Liver (tissue), 3 donors: ENCODE measurements around the gene CROT.

Source experiments
- GABPA ChIP-seq, 2 donors: IDR thresholded peaks in 1 of 2; conservative IDR thresholded peaks in 1 of 2; 2 replicates each; pipeline ENCODE4 v1.6.1; 2016; ENCODE audit warnings: antibody characterized with exemption in 2 of 2, mild to moderate bottlenecking in 1 of 2, moderate library complexity in 1 of 2
- HNF4A ChIP-seq, 2 donors: conservative IDR thresholded peaks; 2 replicates each; pipeline ENCODE4 v1.6.1; 2016; ENCODE audit warnings: antibody characterized with exemption in 2 of 2, mild to moderate bottlenecking in 2 of 2
- HNF4G ChIP-seq: IDR thresholded peaks from 2 replicates; pipeline ENCODE4 v1.6.1; 2016; ENCODE audit warnings: antibody characterized with exemption
- JUND ChIP-seq, 2 donors: IDR thresholded peaks; 2 replicates each; pipeline ENCODE4 v1.6.1; 2016; ENCODE audit warnings: antibody characterized with exemption in 2 of 2
- MAX ChIP-seq: IDR thresholded peaks from 2 replicates; pipeline ENCODE4 v1.6.1; 2016; ENCODE audit warnings: antibody characterized with exemption
- NR2F2 ChIP-seq: IDR thresholded peaks from 2 replicates; pipeline ENCODE4 v1.6.1; 2016; ENCODE audit warnings: antibody characterized with exemption
- RAD21 ChIP-seq, 2 donors: IDR thresholded peaks; 2 replicates each; pipeline ENCODE4 v1.6.1; 2016; ENCODE audit warnings: antibody characterized with exemption in 2 of 2, mild to moderate bottlenecking in 2 of 2
- REST ChIP-seq: IDR thresholded peaks from 2 replicates; pipeline ENCODE4 v1.6.1; 2016; ENCODE audit warnings: antibody characterized with exemption, mild to moderate bottlenecking
- SP1 ChIP-seq: IDR thresholded peaks from 2 replicates; pipeline ENCODE4 v1.6.1; 2018; ENCODE audit warnings: antibody characterized with exemption, mild to moderate bottlenecking
- TAF1 ChIP-seq: conservative IDR thresholded peaks from 2 replicates; pipeline ENCODE4 v1.6.1; 2016; ENCODE audit warnings: antibody characterized with exemption, mild to moderate bottlenecking
- YY1 ChIP-seq: IDR thresholded peaks from 2 replicates; pipeline ENCODE4 v1.6.1; 2016; ENCODE audit warnings: antibody characterized with exemption, mild to moderate bottlenecking
- TF ChIP-seq, protein P1 (sequence below): fragments of 150-350 bp; IDR thresholded peaks from 2 replicates; pipeline ENCODE4 v1.5.1; 2017; ENCODE audit warnings: improper control_type of control experiment, low read depth, low read length; ENCODE audit not compliant: missing input control
- TF ChIP-seq, protein P2 (sequence below): IDR thresholded peaks from 2 replicates; pipeline ENCODE4 v1.6.1; 2016; ENCODE audit warnings: antibody characterized with exemption
- donor health status: healthy.
- donor health status: healthy.

- TF ChIP-seq, protein P1, sequence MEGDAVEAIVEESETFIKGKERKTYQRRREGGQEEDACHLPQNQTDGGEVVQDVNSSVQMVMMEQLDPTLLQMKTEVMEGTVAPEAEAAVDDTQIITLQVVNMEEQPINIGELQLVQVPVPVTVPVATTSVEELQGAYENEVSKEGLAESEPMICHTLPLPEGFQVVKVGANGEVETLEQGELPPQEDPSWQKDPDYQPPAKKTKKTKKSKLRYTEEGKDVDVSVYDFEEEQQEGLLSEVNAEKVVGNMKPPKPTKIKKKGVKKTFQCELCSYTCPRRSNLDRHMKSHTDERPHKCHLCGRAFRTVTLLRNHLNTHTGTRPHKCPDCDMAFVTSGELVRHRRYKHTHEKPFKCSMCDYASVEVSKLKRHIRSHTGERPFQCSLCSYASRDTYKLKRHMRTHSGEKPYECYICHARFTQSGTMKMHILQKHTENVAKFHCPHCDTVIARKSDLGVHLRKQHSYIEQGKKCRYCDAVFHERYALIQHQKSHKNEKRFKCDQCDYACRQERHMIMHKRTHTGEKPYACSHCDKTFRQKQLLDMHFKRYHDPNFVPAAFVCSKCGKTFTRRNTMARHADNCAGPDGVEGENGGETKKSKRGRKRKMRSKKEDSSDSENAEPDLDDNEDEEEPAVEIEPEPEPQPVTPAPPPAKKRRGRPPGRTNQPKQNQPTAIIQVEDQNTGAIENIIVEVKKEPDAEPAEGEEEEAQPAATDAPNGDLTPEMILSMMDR: no peak
- TF ChIP-seq HNF4G: no peak
- TF ChIP-seq, protein P2, sequence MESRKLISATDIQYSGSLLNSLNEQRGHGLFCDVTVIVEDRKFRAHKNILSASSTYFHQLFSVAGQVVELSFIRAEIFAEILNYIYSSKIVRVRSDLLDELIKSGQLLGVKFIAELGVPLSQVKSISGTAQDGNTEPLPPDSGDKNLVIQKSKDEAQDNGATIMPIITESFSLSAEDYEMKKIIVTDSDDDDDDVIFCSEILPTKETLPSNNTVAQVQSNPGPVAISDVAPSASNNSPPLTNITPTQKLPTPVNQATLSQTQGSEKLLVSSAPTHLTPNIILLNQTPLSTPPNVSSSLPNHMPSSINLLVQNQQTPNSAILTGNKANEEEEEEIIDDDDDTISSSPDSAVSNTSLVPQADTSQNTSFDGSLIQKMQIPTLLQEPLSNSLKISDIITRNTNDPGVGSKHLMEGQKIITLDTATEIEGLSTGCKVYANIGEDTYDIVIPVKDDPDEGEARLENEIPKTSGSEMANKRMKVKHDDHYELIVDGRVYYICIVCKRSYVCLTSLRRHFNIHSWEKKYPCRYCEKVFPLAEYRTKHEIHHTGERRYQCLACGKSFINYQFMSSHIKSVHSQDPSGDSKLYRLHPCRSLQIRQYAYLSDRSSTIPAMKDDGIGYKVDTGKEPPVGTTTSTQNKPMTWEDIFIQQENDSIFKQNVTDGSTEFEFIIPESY: no peak
- TF ChIP-seq YY1: no peak
- no peak for TF ChIP-seq GABPA (IDR thresholded peaks at IDR 0.05 in 1 of 2, conservative IDR thresholded peaks at IDR 0.05 in 1 of 2)
- no peak for TF ChIP-seq HNF4A (conservative IDR thresholded peaks at IDR 0.05)
- no peak for TF ChIP-seq TAF1
- no peak for TF ChIP-seq NR2F2
- TF ChIP-seq MAX: no peak
- no peak for TF ChIP-seq RAD21 (IDR thresholded peaks at IDR 0.05)
- no peak for TF ChIP-seq SP1
- TF ChIP-seq REST: no peak
- no peak for TF ChIP-seq JUND (IDR thresholded peaks at IDR 0.05)
These were observed 4.0 kb upstream of the CROT start for GRCh38 chr7:87341441-87341840.
